HepG2 (cell line): ENCODE data around the gene RIMOC1. TPM values are rescaled to one million over a fixed set of nuclear protein-coding genes. Genes with fewer than 3 reads are reported as not detected.
A peak's percentile ranks its signal among the peaks of the same experiment; 100 is the strongest.

ENCODE experiments used
- AKAP8 ChIP-seq: sonication (generic); formaldehyde crosslinking; IDR thresholded peaks from 2 replicates; pipeline ENCODE4 v1.5.1; 2020; ENCODE audit warnings: mild to moderate bottlenecking, missing genetic modification reagents
- ATF1 ChIP-seq: IDR thresholded peaks from 2 replicates; pipeline ENCODE4 v1.6.1; 2016; ENCODE audit warnings: mild to moderate bottlenecking, control low read depth
- HMG20A ChIP-seq: IDR thresholded peaks from 2 replicates; pipeline ENCODE4 v1.6.1; 2016; ENCODE audit warnings: borderline replicate concordance
- NRL ChIP-seq: sonication (generic); formaldehyde crosslinking; IDR thresholded peaks from 2 replicates; pipeline ENCODE4 v1.5.0; 2020; ENCODE audit warnings: missing genetic modification reagents, mild to moderate bottlenecking, moderate library complexity, borderline replicate concordance
- SALL1 ChIP-seq: sonication (generic); formaldehyde crosslinking; IDR thresholded peaks from 2 replicates; pipeline ENCODE4 v1.8.0; 2022; ENCODE audit warnings: mild to moderate bottlenecking, missing genetic modification reagents
- SALL2 ChIP-seq: sonication (generic); formaldehyde crosslinking; IDR thresholded peaks from 2 replicates; pipeline ENCODE4 v1.8.1; 2023; ENCODE audit warnings: mild to moderate bottlenecking, missing genetic modification reagents, inconsistent platforms
- ZBTB7B ChIP-seq: sonication (generic); formaldehyde crosslinking; IDR thresholded peaks from 2 replicates; pipeline ENCODE4 v1.4.0; 2020; ENCODE audit warnings: missing genetic modification reagents
- ZC3H13 ChIP-seq: sonication (generic); formaldehyde crosslinking; IDR thresholded peaks from 2 replicates; pipeline ENCODE4 v1.8.1; 2023; ENCODE audit warnings: mild to moderate bottlenecking, missing genetic modification reagents, moderate library complexity
- ZFP1 ChIP-seq: IDR thresholded peaks from 2 replicates; pipeline ENCODE4 v1.6.1; 2016
- ZNF335 ChIP-seq: sonication (generic); formaldehyde crosslinking; IDR thresholded peaks from 2 replicates; pipeline ENCODE4 v1.4.0; 2020; ENCODE audit warnings: missing genetic modification reagents
- ZNF644 ChIP-seq: IDR thresholded peaks from 2 replicates; pipeline ENCODE4 v1.6.1; 2016; ENCODE audit warnings: low read depth
- ZNF780A ChIP-seq: sonication (generic); formaldehyde crosslinking; IDR thresholded peaks from 2 replicates; pipeline ENCODE4 v1.8.0; 2022; ENCODE audit warnings: mild to moderate bottlenecking, missing genetic modification reagents, moderate library complexity
- polyA plus RNA-seq, 8 experiments: library from polyadenylated mRNA; depleted of rRNA in 3 of 8; stranded (reverse) in 7 of 8; unstranded in 1 of 8; fragments of >200 nt; fragmentation: Illumina TruSeq in 4 of 8; extraction: Trizol in 4 of 8; gene quantifications; 2 replicates each; pipeline versions ENCODE4 v1.2.1 to v1.2.3, GENCODE V29; 2011 to 2016; ENCODE audit warnings: low read depth in 4 of 8, missing spikeins in 1 of 8, mixed read lengths in 1 of 8; ENCODE audit not compliant: insufficient read depth in 1 of 8
- total RNA-seq, 5 experiments: library from RNA; depleted of rRNA; stranded (reverse); fragments of >200 nt; fragmentation: Illumina TruSeq; extraction: Trizol; gene quantifications; 2 replicates each; pipeline ENCODE4 v1.2.3, GENCODE V29; 2016; ENCODE audit warnings: low read depth in 1 of 5
- TF ChIP-seq, protein P1 (sequence below): sonication (generic); formaldehyde crosslinking; IDR thresholded peaks from 2 replicates; pipeline ENCODE4 v1.4.0; 2020; ENCODE audit warnings: missing genetic modification reagents, borderline replicate concordance
- TF ChIP-seq, protein P2 (sequence below): sonication (generic); formaldehyde crosslinking; IDR thresholded peaks from 2 replicates; pipeline ENCODE4 v1.4.0; 2020; ENCODE audit warnings: mild to moderate bottlenecking, low read depth, missing genetic modification reagents
- TF ChIP-seq, protein P3 (sequence below): sonication (generic); formaldehyde crosslinking; IDR thresholded peaks from 2 replicates; pipeline ENCODE4 v1.5.0; 2020; ENCODE audit warnings: missing genetic modification reagents
- TF ChIP-seq, protein P4 (sequence below): IDR thresholded peaks from 2 replicates; pipeline ENCODE4 v1.6.1; 2016; ENCODE audit warnings: control low read depth

The RIMOC1 gene
- total and polyA plus RNA-seq, 2 of the 13 experiments (the other 11 are each of a cell fraction or from before 2014, with no cell fraction given): 16.3 to 16.9 TPM

DNA sequence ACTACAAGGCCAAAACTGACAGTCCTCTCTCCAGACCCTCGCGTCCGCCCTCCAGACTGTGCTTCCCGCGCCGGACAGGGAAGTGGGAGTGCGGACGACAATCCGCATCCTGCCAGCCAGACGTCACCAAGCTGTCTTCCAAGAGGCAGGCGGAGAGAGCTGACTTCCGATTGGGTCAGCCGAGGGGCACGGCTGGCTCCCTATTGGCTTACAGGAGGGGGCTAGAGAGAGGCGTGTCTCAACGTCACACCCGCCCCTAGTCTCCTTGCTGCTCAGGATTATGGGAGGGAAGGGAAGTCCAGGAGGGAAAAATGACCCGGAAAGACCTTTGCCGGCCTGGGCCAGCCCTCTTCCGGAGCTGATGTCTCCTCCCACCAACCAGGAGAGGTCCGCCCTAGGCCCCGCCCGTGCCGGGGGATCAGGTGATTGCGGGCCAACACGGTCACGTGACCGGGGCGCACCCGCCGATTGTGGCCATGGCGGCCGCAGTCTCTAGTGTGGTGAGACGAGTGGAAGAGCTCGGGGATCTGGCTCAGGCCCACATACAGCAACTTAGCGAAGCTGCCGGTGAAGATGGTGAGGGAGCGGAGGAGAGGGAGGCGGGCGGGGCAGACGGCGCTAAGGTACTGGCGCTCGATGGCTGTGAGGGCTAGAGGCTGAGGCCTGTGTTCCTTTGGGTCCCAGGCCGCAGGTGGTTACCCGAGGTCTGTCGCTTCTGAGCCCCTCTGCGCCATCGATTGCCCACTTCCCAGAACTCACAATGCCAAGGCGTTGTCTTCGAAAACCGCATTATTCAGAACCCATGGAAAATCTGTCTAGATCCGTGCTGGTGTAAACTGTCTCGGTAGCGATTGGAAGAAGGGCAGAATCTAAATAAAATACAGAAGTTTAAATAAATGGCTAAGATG lies at the start of gene RIMOC1 (continued):
- TF ChIP-seq SALL2 (CRISPR knock-in tag) (peak; percentile 63; the same call in 1 of the 2 replicates), ZBTB7B (CRISPR knock-in tag) (no peak), ATF1 (CRISPR knock-in tag) (peak; percentile 95), AKAP8 (CRISPR knock-in tag) (no peak), ZNF780A (CRISPR knock-in tag) (no peak), ZC3H13 (CRISPR knock-in tag) (no peak), ZNF644 (CRISPR knock-in tag) (no peak), NRL (CRISPR knock-in tag) (peak; percentile 97), ZNF335 (CRISPR knock-in tag) (no peak; the same call in 1 of the 2 replicates), ZFP1 (CRISPR knock-in tag) (no peak), SALL1 (CRISPR knock-in tag) (peak; percentile 93), HMG20A (CRISPR knock-in tag) (no peak)
- TF ChIP-seq, protein P1, sequence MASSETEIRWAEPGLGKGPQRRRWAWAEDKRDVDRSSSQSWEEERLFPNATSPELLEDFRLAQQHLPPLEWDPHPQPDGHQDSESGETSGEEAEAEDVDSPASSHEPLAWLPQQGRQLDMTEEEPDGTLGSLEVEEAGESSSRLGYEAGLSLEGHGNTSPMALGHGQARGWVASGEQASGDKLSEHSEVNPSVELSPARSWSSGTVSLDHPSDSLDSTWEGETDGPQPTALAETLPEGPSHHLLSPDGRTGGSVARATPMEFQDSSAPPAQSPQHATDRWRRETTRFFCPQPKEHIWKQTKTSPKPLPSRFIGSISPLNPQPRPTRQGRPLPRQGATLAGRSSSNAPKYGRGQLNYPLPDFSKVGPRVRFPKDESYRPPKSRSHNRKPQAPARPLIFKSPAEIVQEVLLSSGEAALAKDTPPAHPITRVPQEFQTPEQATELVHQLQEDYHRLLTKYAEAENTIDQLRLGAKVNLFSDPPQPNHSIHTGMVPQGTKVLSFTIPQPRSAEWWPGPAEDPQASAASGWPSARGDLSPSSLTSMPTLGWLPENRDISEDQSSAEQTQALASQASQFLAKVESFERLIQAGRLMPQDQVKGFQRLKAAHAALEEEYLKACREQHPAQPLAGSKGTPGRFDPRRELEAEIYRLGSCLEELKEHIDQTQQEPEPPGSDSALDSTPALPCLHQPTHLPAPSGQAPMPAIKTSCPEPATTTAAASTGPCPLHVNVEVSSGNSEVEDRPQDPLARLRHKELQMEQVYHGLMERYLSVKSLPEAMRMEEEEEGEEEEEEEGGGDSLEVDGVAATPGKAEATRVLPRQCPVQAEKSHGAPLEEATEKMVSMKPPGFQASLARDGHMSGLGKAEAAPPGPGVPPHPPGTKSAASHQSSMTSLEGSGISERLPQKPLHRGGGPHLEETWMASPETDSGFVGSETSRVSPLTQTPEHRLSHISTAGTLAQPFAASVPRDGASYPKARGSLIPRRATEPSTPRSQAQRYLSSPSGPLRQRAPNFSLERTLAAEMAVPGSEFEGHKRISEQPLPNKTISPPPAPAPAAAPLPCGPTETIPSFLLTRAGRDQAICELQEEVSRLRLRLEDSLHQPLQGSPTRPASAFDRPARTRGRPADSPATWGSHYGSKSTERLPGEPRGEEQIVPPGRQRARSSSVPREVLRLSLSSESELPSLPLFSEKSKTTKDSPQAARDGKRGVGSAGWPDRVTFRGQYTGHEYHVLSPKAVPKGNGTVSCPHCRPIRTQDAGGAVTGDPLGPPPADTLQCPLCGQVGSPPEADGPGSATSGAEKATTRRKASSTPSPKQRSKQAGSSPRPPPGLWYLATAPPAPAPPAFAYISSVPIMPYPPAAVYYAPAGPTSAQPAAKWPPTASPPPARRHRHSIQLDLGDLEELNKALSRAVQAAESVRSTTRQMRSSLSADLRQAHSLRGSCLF (CRISPR knock-in tag): 0 out of 2 replicates have a peak, but pooled peaks have one; percentile 46
- TF ChIP-seq, protein P2, sequence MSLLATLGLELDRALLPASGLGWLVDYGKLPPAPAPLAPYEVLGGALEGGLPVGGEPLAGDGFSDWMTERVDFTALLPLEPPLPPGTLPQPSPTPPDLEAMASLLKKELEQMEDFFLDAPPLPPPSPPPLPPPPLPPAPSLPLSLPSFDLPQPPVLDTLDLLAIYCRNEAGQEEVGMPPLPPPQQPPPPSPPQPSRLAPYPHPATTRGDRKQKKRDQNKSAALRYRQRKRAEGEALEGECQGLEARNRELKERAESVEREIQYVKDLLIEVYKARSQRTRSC (CRISPR knock-in tag): 0 out of 2 replicates have a peak, but pooled peaks have one; percentile 79
- TF ChIP-seq, protein P3, sequence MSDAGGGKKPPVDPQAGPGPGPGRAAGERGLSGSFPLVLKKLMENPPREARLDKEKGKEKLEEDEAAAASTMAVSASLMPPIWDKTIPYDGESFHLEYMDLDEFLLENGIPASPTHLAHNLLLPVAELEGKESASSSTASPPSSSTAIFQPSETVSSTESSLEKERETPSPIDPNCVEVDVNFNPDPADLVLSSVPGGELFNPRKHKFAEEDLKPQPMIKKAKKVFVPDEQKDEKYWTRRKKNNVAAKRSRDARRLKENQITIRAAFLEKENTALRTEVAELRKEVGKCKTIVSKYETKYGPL (CRISPR knock-in tag): peak; percentile 41; the same call in 1 of the 2 replicates
- TF ChIP-seq, protein P4, sequence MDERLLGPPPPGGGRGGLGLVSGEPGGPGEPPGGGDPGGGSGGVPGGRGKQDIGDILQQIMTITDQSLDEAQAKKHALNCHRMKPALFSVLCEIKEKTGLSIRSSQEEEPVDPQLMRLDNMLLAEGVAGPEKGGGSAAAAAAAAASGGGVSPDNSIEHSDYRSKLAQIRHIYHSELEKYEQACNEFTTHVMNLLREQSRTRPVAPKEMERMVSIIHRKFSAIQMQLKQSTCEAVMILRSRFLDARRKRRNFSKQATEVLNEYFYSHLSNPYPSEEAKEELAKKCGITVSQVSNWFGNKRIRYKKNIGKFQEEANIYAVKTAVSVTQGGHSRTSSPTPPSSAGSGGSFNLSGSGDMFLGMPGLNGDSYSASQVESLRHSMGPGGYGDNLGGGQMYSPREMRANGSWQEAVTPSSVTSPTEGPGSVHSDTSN: no peak
